ENCODE data around the gene SPATA1.

DNA sequence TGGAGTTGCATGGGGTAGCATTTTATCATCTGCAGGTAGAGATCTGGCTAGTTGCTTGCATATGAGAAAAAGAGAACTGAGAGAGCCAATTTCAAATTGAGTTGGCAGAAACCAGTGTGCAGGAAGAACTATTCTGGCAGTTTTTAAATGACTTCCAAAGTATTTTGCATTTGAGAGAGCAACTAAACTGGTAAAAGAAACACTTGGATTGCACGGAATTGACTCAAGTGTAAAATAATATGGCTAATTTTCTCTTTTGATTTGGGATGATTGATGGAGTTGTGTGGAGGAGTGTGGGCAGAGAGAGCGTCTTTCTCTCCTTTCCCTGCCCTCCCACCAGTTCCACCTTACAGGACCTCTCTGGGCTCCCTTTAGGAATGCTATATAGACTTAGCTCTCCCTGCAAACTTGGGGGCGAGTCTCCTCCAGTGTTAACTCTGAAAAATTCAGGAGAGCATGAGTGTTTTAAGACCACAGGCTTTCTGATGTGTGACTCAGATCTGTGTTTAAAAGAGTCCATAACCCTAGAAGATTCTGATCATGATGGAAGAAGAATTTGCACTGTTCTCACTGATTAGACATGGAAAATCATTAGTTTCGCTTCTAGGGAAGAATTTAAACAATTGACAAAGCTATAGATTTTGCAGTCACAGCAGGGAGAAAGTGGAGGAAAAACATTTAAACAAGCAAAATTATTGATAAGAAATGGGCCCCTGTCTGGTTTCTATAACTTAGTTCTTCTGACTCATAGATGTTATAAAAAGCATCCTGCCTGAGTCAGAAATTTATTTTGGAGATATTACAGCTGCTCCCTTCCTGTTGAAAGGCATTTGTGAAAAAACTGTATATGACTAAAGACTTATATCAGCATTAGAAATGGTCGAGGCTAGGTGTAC lies 92.9 kb downstream of the SPATA1 start:
- TF ChIP-seq POLR2A (IDR thresholded peaks at IDR 0.05) (no peak), POLR2AphosphoS5 (IDR thresholded peaks at IDR 0.05) (no peak)
- TF ChIP-seq, protein P1, sequence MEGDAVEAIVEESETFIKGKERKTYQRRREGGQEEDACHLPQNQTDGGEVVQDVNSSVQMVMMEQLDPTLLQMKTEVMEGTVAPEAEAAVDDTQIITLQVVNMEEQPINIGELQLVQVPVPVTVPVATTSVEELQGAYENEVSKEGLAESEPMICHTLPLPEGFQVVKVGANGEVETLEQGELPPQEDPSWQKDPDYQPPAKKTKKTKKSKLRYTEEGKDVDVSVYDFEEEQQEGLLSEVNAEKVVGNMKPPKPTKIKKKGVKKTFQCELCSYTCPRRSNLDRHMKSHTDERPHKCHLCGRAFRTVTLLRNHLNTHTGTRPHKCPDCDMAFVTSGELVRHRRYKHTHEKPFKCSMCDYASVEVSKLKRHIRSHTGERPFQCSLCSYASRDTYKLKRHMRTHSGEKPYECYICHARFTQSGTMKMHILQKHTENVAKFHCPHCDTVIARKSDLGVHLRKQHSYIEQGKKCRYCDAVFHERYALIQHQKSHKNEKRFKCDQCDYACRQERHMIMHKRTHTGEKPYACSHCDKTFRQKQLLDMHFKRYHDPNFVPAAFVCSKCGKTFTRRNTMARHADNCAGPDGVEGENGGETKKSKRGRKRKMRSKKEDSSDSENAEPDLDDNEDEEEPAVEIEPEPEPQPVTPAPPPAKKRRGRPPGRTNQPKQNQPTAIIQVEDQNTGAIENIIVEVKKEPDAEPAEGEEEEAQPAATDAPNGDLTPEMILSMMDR (IDR thresholded peaks at IDR 0.05): no peak
